Ishikawa (cell line): ENCODE results near the gene TMEM217.

Experiments used
- EGR1 ChIP-seq: IDR thresholded peaks from 2 replicates; pipeline ENCODE4 v1.6.1; 2012
- EP300 ChIP-seq: IDR thresholded peaks from 2 replicates; pipeline ENCODE4 v1.6.1; 2012; ENCODE audit warnings: borderline replicate concordance
- YY1 ChIP-seq: IDR thresholded peaks from 2 replicates; pipeline ENCODE4 v1.6.1; 2012; ENCODE audit warnings: low read depth
- TF ChIP-seq, protein P1 (sequence below): IDR thresholded peaks from 2 replicates; pipeline ENCODE4 v1.6.1; 2012
- TF ChIP-seq, protein P2 (sequence below): IDR thresholded peaks from 2 replicates; pipeline ENCODE4 v1.6.1; 2012; ENCODE audit warnings: low read depth, mild to moderate bottlenecking

DNA sequence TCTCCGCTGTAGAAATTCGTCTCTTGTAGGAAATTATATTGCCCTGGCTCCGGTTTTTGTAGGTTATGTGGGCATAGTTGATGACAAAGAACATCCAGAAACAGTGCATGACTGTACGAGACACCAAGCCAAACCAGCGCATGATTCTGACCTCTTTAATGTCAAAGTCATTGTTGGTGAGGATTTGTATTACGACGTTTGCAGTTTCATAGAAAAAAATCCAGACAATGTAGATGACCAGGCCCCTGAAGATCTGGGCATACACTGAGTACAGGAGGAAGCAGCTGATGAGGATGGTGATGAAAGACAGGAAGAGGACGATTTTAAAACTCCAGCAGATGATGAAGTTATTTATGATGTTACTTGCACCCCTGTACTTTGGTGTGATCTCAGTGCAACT is 39.4 kb downstream of the TMEM217 start:
- TF ChIP-seq EP300 (no peak), YY1 (no peak), EGR1 (no peak)
- TF ChIP-seq, protein P1, sequence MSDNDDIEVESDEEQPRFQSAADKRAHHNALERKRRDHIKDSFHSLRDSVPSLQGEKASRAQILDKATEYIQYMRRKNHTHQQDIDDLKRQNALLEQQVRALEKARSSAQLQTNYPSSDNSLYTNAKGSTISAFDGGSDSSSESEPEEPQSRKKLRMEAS = no peak
- TF ChIP-seq, protein P2, sequence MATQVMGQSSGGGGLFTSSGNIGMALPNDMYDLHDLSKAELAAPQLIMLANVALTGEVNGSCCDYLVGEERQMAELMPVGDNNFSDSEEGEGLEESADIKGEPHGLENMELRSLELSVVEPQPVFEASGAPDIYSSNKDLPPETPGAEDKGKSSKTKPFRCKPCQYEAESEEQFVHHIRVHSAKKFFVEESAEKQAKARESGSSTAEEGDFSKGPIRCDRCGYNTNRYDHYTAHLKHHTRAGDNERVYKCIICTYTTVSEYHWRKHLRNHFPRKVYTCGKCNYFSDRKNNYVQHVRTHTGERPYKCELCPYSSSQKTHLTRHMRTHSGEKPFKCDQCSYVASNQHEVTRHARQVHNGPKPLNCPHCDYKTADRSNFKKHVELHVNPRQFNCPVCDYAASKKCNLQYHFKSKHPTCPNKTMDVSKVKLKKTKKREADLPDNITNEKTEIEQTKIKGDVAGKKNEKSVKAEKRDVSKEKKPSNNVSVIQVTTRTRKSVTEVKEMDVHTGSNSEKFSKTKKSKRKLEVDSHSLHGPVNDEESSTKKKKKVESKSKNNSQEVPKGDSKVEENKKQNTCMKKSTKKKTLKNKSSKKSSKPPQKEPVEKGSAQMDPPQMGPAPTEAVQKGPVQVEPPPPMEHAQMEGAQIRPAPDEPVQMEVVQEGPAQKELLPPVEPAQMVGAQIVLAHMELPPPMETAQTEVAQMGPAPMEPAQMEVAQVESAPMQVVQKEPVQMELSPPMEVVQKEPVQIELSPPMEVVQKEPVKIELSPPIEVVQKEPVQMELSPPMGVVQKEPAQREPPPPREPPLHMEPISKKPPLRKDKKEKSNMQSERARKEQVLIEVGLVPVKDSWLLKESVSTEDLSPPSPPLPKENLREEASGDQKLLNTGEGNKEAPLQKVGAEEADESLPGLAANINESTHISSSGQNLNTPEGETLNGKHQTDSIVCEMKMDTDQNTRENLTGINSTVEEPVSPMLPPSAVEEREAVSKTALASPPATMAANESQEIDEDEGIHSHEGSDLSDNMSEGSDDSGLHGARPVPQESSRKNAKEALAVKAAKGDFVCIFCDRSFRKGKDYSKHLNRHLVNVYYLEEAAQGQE = no peak
